Vagina (tissue), 2 donors: Measurements from ENCODE around the gene TCF7L1.
A peak's percentile ranks its signal among the peaks of the same experiment; 100 is the strongest.

Experiments
- POLR2AphosphoS5 ChIP-seq, 2 donors: sonication (generic); formaldehyde crosslinking; IDR thresholded peaks; one replicate each; pipeline ENCODE4 v1.9.0; 2017; ENCODE audit warnings: antibody characterized with exemption in 2 of 2, mild to moderate bottlenecking in 2 of 2, low read depth in 1 of 2; ENCODE audit not compliant: insufficient read depth in 1 of 2
- TF ChIP-seq, protein P1 (sequence below), 3 experiments: fragments of 450-650 bp in 2 of 3; fragments of 200-600 bp in 1 of 3; sonication (generic) in 1 of 3; IDR thresholded peaks; one replicate each; pipeline ENCODE4 v1.5.1; 2017 to 2019; ENCODE audit warnings: antibody characterized with exemption in 3 of 3, mild to moderate bottlenecking in 2 of 3, moderate library complexity in 2 of 3

DNA sequence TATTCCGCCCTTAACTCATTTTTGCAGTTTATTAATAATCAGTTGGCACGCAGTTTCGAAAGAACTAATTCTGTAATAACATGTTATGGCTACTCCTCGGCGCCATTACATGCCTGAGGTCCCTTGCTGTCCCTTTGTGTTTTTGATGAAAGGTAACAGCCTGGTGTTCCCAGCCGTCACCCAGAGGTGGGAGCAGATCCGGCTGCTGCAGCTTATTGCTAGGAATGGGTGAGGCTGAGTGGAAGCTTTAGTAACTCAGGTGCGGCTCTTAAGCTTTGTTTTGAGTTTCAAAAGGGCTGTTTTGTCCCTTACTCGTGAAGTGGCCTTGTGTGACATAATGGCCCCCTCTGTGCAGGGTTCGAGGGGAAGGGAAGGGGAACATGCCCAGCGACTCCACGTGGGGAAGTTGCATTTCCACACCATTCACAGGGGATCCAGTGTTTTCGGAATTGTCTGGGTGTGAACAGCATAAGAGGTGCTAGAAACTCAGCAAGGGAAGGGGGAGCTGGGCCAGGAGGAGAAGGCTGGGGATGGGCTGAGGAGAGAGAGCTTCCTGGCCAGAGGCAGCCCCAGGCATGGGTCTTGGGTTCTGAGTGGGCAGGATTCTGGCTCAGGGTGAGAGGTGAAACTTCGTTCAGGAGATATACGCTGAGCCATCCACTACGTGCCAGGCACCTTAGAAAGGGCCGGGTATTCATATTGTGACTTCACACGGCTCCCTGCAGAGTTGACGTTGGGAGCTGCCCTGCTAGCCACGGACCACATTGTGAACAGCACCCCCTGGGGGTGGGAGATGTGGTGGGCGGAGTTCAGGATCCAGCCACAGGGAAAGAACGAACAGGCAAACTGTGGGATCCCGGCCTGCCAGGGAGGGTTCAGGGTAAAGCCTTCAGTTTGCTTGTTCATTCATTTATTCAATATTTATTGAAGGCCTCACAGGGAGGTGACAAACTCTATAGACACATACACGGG, 110.2 kb downstream of the TCF7L1 start:
- TF ChIP-seq, protein P1, sequence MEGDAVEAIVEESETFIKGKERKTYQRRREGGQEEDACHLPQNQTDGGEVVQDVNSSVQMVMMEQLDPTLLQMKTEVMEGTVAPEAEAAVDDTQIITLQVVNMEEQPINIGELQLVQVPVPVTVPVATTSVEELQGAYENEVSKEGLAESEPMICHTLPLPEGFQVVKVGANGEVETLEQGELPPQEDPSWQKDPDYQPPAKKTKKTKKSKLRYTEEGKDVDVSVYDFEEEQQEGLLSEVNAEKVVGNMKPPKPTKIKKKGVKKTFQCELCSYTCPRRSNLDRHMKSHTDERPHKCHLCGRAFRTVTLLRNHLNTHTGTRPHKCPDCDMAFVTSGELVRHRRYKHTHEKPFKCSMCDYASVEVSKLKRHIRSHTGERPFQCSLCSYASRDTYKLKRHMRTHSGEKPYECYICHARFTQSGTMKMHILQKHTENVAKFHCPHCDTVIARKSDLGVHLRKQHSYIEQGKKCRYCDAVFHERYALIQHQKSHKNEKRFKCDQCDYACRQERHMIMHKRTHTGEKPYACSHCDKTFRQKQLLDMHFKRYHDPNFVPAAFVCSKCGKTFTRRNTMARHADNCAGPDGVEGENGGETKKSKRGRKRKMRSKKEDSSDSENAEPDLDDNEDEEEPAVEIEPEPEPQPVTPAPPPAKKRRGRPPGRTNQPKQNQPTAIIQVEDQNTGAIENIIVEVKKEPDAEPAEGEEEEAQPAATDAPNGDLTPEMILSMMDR (IDR thresholded peaks at IDR 0.05) = peak in 1 of 3 experiments; percentile 28
- TF ChIP-seq POLR2AphosphoS5 (IDR thresholded peaks at IDR 0.05; ENCODE audit: insufficient read depth in 1 of 2, low read depth in 1 of 2) = no peak
